ENCODE results near the gene NOXO1. TPM values are rescaled to one million over a fixed set of nuclear protein-coding genes. Genes with fewer than 3 reads are reported as not detected.
A peak's percentile ranks its signal among the peaks of the same experiment; 100 is the strongest.

The NOXO1 gene
- total and polyA plus RNA-seq, 4 experiments from 2014 or later: 0.47 to 0.84 (median 0.52) TPM

DNA sequence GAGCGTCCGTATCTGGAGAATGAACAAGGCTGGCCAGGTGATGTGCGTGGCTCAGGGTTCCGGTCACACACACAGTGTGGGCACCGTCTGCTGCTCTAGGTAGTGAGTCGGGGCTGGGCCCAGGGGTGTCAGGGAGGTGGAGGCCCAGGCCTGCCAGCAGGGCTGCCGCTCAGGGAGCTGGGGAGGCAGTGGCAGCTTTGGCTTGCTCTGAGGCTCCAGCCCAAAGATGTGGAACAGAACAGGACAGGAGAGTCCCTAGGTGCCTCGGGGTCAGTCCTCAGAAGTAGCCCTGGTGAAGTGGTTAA lies 5.1 kb downstream of the NOXO1 start:
- intact Hi-C loops (cut with micrococcal nuclease): no loop called here
- H3K27ac ChIP-seq (ENCODE audit: low read depth, low read length): no peak overlapping the region
- Mint-ChIP-seq H3K27ac (no peak overlapping the region), H3K4me3 (no peak overlapping the region), H3K36me3 (peaks cover 27 to 33% of the 10 kb centered on the region in 2 donors), H3K4me1 (peaks cover 8 to 17% (median 13%) of the 10 kb centered on the region in 4 donors), H3K9me3 (peaks cover 0 to 3% (median 0%) of the 10 kb centered on the region in 8 donors), H3K27me3 (peaks cover 4 to 6% of the 10 kb centered on the region in 2 donors)
- H3K9me3 ChIP-seq (ENCODE audit: control insufficient read depth in 1 of 2, low read length in 2 of 2): no peaks in the 10 kb centered on the region
- DNase-seq: no peak
- peaks cover 11% of the 10 kb centered on the region for H3K27me3 ChIP-seq (ENCODE audit: insufficient read depth, low read length)
- peaks cover 32% of the 10 kb centered on the region for H3K36me3 ChIP-seq (ENCODE audit: insufficient read depth, low read length)
- H3K4me1 ChIP-seq (ENCODE audit: insufficient read depth, low read length): peaks cover 18% of the 10 kb centered on the region
- ChIA-PET POLR2A (ENCODE audit: partially characterized antibody) (interaction anchor here (0.8 to 4.7 kb wide), 2 partner anchors 12 to 629 kb away, joined by 3 to 40 read pairs; partner anchors contain the start of gene RPS2), CTCF (ENCODE audit: partially characterized antibody) (no interaction called here)
- no peak overlapping the region for H3K4me3 ChIP-seq (ENCODE audit: low read length in 2 of 2)

DNA sequence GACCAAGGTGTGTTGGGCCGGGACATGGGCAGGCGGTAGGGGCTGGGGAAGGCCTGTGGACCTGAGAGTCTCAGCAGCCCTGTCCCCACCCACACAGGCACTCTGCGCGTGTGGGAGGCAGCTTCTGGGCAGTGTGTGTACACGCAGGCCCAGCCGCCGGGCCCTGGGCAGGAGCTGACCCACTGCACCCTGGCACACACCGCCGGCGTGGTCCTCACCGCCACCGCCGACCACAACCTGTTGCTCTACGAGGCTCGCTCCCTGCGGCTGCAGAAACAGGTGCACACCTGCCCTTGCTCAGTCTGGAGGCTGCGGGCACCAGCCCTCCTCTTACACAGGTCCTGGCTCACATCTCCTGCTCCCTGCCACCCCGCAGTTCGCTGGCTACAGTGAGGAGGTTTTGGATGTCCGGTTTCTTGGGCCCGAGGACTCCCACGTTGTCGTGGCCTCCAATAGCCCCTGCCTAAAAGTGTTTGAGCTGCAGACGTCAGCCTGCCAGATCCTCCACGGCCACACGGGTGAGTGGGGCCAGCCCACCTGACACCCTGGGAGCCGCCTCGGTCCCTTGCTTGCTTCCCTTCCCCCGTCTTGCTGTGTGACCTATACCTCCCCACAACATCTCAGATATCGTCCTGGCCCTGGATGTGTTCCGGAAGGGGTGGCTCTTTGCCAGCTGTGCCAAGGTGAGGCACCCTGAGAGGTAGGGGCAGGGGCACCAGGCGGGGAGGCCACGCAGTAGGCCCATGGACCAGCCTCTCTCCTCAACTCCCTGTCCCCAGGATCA lies 5.6 kb downstream of the NOXO1 start:
- Histone ChIP-seq H3K36me3 (ENCODE audit: insufficient read depth, low read length) (peaks cover 32% of the 10 kb centered on the region), H3K4me1 (ENCODE audit: insufficient read depth, low read length) (peaks cover 23% of the 10 kb centered on the region), H3K4me3 (ENCODE audit: low read length in 2 of 2) (no peak overlapping the region), H3K27me3 (ENCODE audit: insufficient read depth, low read length) (peaks cover 5% of the 10 kb centered on the region), H3K9me3 (ENCODE audit: control insufficient read depth in 1 of 2, low read length in 2 of 2) (no peaks in the 10 kb centered on the region), H3K27ac (ENCODE audit: low read depth, low read length) (no peak overlapping the region)
- Mint-ChIP-seq H3K27me3 (peaks cover 0 to 5% of the 10 kb centered on the region in 2 donors), H3K27ac (no peak overlapping the region), H3K4me3 (no peak overlapping the region), H3K4me1 (peaks cover 8 to 22% (median 16%) of the 10 kb centered on the region in 4 donors), H3K9me3 (peaks cover 0 to 3% (median 0%) of the 10 kb centered on the region in 8 donors), H3K36me3 (peaks cover 27 to 33% of the 10 kb centered on the region in 2 donors)
- intact Hi-C loops (cut with micrococcal nuclease): no loop called here
- CTCF ChIA-PET (ENCODE audit: partially characterized antibody): no interaction called here
- POLR2A ChIA-PET (ENCODE audit: partially characterized antibody): interaction anchor here (1.0 to 4.7 kb wide), 2 partner anchors 11 to 15 kb away, joined by 3 to 40 read pairs; partner anchors contain the start of gene RPS2
- no peak for DNase-seq

DNA sequence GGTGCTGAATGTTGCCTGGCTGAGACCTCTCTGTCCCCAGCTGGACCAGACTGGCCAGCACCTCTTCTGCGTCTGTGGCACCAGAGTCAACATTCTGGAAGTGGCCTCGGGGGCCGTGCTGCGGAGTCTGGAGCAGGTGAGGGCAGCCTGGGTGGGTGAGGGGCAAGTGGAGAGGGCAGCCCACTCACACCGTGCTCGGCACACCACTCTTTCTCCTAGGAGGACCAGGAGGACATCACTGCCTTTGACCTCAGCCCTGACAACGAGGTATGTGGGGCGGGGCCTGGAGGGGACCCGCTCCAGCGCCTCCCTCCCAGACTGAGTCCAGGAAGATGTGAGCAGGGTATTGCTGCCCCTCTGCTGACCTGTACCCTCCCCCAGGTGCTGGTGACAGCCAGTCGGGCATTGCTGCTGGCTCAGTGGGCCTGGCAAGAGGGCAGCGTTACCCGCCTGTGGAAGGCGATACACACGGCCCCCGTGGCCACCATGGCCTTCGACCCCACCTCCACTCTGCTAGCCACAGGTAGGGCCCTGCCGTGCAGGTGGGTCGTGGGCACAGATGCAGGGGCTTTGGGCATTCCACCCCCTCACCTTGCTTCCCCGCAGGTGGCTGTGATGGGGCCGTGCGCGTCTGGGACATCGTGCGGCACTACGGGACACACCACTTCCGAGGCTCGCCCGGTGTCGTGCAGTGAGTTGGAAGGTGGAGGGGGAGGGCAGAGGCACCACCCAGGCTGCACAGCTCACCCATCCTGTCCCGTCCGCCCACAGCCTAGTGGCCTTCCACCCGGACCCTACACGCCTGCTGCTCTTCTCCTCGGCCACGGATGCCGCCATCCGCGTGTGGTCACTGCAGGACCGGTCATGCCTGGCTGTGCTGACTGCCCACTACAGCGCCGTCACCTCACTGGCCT lies 6.9 kb downstream of the NOXO1 start:
- no peak overlapping the region for H3K4me3 ChIP-seq (ENCODE audit: low read length in 2 of 2)
- peaks cover 0 to 5% of the 10 kb centered on the region in 2 donors for H3K27me3 Mint-ChIP-seq
- H3K27ac Mint-ChIP-seq: peak overlapping the region in 2 of 7 donors; percentile 35 to 76
- H3K9me3 ChIP-seq (ENCODE audit: control insufficient read depth in 1 of 2, low read length in 2 of 2): no peaks in the 10 kb centered on the region
- peaks cover 27 to 33% of the 10 kb centered on the region in 2 donors for H3K36me3 Mint-ChIP-seq
- H3K36me3 ChIP-seq (ENCODE audit: insufficient read depth, low read length): peaks cover 32% of the 10 kb centered on the region
- CTCF ChIA-PET (ENCODE audit: partially characterized antibody): no interaction called here
- peaks cover 0 to 3% (median 0%) of the 10 kb centered on the region in 8 donors for H3K9me3 Mint-ChIP-seq
- no peak overlapping the region for H3K27ac ChIP-seq (ENCODE audit: low read depth, low read length)
- intact Hi-C loops (cut with micrococcal nuclease): loop anchor here (5.0 kb wide), 2 partner anchors 233 to 1337 kb away; partner anchors contain the start of genes METTL26 and MLST8
- no peaks in the 10 kb centered on the region for H3K27me3 ChIP-seq (ENCODE audit: insufficient read depth, low read length)
- peak in 1 of 5 donors; percentile 36 for DNase-seq
- peak overlapping the region in 4 of 8 donors; percentile 12 to 31 (median 30) for H3K4me3 Mint-ChIP-seq
- H3K4me1 ChIP-seq (ENCODE audit: insufficient read depth, low read length): peaks cover 27% of the 10 kb centered on the region
- POLR2A ChIA-PET (ENCODE audit: partially characterized antibody): interaction anchor here (1.0 to 4.7 kb wide), 4 partner anchors 9 to 31 kb away, joined by 3 to 40 read pairs (median 6); partner anchors contain the start of genes MSRB1 and RPS2
- H3K4me1 Mint-ChIP-seq: peaks cover 8 to 22% (median 16%) of the 10 kb centered on the region in 4 donors

DNA sequence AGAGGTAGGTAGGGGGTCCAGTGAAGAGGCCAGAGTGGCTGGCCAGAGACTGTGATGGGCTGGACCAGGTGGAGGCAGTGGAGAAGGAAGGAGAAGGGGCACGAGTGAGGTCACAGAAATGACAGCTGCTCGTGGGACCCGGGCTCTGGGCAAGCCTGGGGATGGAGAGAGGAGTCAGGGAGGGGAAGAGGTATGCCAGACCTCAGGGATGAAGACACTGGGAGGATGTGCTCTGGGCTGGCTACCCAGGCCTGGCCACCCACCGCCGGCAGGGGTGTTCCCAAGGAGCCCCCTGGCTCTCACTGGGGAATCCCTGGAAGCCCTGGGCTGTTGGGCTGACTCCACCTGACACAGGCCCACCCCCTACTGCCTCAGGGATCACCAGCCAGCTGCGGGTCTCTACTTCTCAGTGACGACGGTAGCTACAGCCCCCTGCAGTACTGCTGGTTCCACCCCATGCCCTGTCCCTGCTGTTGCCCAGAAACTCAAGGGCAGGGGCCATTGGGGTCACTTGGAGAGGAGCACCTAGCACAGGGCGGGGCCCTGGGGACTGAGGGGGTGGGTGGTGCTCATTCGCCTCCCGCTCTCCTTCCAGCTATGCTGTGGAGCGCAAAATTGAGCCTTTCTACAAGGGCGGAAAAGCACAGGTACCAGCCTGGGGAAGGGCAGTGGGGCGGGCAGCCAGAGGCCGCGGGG lies 7.7 kb downstream of the NOXO1 start:
- peak overlapping the region in 2 of 8 donors; percentile 12 to 13 for H3K4me3 Mint-ChIP-seq
- ChIA-PET POLR2A (ENCODE audit: partially characterized antibody) (interaction anchor here (1.3 to 1.5 kb wide), 2 partner anchors 9 to 30 kb away, joined by 4 to 8 read pairs; partner anchors contain the start of genes MSRB1 and RPS2), CTCF (ENCODE audit: partially characterized antibody) (no interaction called here)
- peaks cover 32% of the 10 kb centered on the region for H3K36me3 ChIP-seq (ENCODE audit: insufficient read depth, low read length)
- H3K36me3 Mint-ChIP-seq: peaks cover 27 to 33% of the 10 kb centered on the region in 2 donors
- DNase-seq: peak in 1 of 5 donors; percentile 37
- peaks cover 27% of the 10 kb centered on the region for H3K4me1 ChIP-seq (ENCODE audit: insufficient read depth, low read length)
- peaks cover 0 to 3% (median 0%) of the 10 kb centered on the region in 8 donors for H3K9me3 Mint-ChIP-seq
- H3K4me1 Mint-ChIP-seq: peaks cover 8 to 22% (median 16%) of the 10 kb centered on the region in 4 donors
- intact Hi-C loops (cut with micrococcal nuclease): loop anchor here (2.0 to 5.0 kb wide), 3 partner anchors 17 to 1336 kb away; partner anchors contain the start of genes METTL26 and MLST8
- peaks cover 0 to 5% of the 10 kb centered on the region in 2 donors for H3K27me3 Mint-ChIP-seq
- H3K9me3 ChIP-seq (ENCODE audit: control insufficient read depth in 1 of 2, low read length in 2 of 2): no peaks in the 10 kb centered on the region
- H3K27me3 ChIP-seq (ENCODE audit: insufficient read depth, low read length): no peaks in the 10 kb centered on the region
- H3K27ac ChIP-seq (ENCODE audit: low read depth, low read length): no peak overlapping the region
- H3K27ac Mint-ChIP-seq: peak overlapping the region in 1 of 7 donors; percentile 76
- no peak overlapping the region for H3K4me3 ChIP-seq (ENCODE audit: low read length in 2 of 2)

DNA sequence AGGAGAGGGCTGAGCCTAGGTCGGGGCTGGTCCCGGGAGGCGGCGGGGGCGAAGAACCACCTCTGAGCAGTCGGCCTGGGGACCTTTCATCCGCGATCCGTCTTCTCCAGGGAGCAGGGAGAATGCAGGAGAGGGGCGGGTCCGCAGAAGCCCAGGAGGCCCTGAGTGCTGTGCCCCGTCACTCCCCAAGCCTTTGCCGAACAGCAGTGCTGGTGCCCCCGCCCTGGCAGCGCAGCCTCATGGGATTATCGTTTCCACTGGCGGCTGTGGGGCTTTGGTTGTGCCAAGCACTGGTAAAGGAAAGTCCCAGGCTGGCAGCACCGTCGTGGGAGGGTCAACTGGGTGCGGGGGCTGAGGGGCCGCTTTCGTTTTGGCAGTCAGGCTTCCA lies 8.8 kb downstream of the NOXO1 start:
- CTCF ChIA-PET (ENCODE audit: partially characterized antibody): interaction anchor here (1.3 to 2.6 kb wide), 2 partner anchors 9 to 12 kb away, joined by 5 to 18 read pairs; partner anchors contain the start of genes NDUFB10 and NOXO1
- Histone ChIP-seq H3K27ac (ENCODE audit: low read depth, low read length) (peak overlapping the region; percentile 70), H3K9me3 (ENCODE audit: control insufficient read depth in 1 of 2, low read length in 2 of 2) (no peaks in the 10 kb centered on the region), H3K27me3 (ENCODE audit: insufficient read depth, low read length) (no peaks in the 10 kb centered on the region), H3K4me3 (ENCODE audit: low read length in 2 of 2) (peak overlapping the region; percentile 29 to 73), H3K36me3 (ENCODE audit: insufficient read depth, low read length) (peaks cover 30% of the 10 kb centered on the region), H3K4me1 (ENCODE audit: insufficient read depth, low read length) (peaks cover 27% of the 10 kb centered on the region)
- Mint-ChIP-seq H3K9me3 (peaks cover 0 to 3% (median 0%) of the 10 kb centered on the region in 8 donors), H3K27ac (peak overlapping the region in 5 of 7 donors; percentile 12 to 99 (median 89)), H3K4me3 (peak overlapping the region; percentile 94 to 99 (median 96)), H3K36me3 (peaks cover 21 to 33% of the 10 kb centered on the region in 2 donors), H3K4me1 (peaks cover 8 to 22% (median 16%) of the 10 kb centered on the region in 4 donors), H3K27me3 (peaks cover 0 to 5% of the 10 kb centered on the region in 2 donors)
- peak in 1 of 5 donors; percentile 61 for DNase-seq
- intact Hi-C loops (cut with micrococcal nuclease): loop anchor here (1.0 to 5.0 kb wide), 4 partner anchors 8 to 1335 kb away; partner anchors contain the start of genes METTL26, MLST8 and RPS2
- POLR2A ChIA-PET (ENCODE audit: partially characterized antibody): interaction anchor here (0.8 to 3.8 kb wide), 17 partner anchors 9 to 242 kb away, joined by 4 to 84 read pairs (median 7); partner anchors contain the start of genes FAHD1, GFER, HAGH and MSRB1

Data from CD4-positive, alpha-beta memory T cell (primary cell).